GM04503 (cell line): ENCODE data around the gene INTS7.
"Not testable (repeated sequence)": the region's sequence is repeated elsewhere in the genome, so short reads cannot be mapped to it uniquely, and the experiment has no call there.

Experiments
- DNase-seq: peaks from one replicate; pipeline ENCODE4 v3.0.0-alpha.2; 2012; ENCODE audit warnings: low read depth

The INTS7 gene

GRCh38 chr1:211935448-211935970 lies 99.8 kb downstream of the INTS7 start:
- DNase-seq: no peak

- no peak for DNase-seq
Observed at GRCh38 chr1:211933946-211934714, 101.2 kb downstream of the INTS7 start.

- no peak for DNase-seq
Observed at GRCh38 chr1:211932933-211933254, 102.5 kb downstream of the INTS7 start.

- DNase-seq: no peak
Observed at GRCh38 chr1:211932231-211932932, 103.0 kb downstream of the INTS7 start.

- no peak for DNase-seq
Observed at GRCh38 chr1:211929683-211930082, 105.7 kb downstream of the INTS7 start.

GRCh38 chr1:211928993-211929637 lies 106.2 kb downstream of the INTS7 start:
- no peak for DNase-seq

GRCh38 chr1:211928290-211928801 lies 107.0 kb downstream of the INTS7 start:
- DNase-seq: no peak

- no peak for DNase-seq
Observed at GRCh38 chr1:211925016-211925415, 110.3 kb downstream of the INTS7 start.

- DNase-seq: no peak
Observed at GRCh38 chr1:211924256-211924655, 111.1 kb downstream of the INTS7 start.

- DNase-seq: no peak
Observed at GRCh38 chr1:211923095-211923494, 112.3 kb downstream of the INTS7 start.

GRCh38 chr1:211921579-211922095 lies 113.7 kb downstream of the INTS7 start:
- no peak for DNase-seq

GRCh38 chr1:211920602-211921226 lies 114.6 kb downstream of the INTS7 start:
- peak; percentile 11 for DNase-seq

- peak; percentile 15 for DNase-seq
Observed at GRCh38 chr1:211920141-211920572, 115.2 kb downstream of the INTS7 start.

- no peak for DNase-seq
Observed at GRCh38 chr1:211918843-211919414, 116.4 kb downstream of the INTS7 start.

GRCh38 chr1:211916458-211916857 lies 118.9 kb downstream of the INTS7 start:
- DNase-seq: not testable (repeated sequence)

- no peak for DNase-seq
Observed at GRCh38 chr1:211915924-211916323, 119.4 kb downstream of the INTS7 start.

- DNase-seq: no peak
Observed at GRCh38 chr1:211912844-211913432, 122.4 kb downstream of the INTS7 start.

- no peak for DNase-seq
Observed at GRCh38 chr1:211912038-211912437, 123.3 kb downstream of the INTS7 start.

- DNase-seq: no peak
Observed at GRCh38 chr1:211910913-211911485, 124.4 kb downstream of the INTS7 start.

GRCh38 chr1:211910113-211910884 lies 125.1 kb downstream of the INTS7 start:
- no peak for DNase-seq
